ENCODE data around the gene CDYL2.

CDYL2 gene

GRCh38 chr16:80850757-80851156 lies 46.4 kb upstream of the CDYL2 start:
- Histone ChIP-seq H3F3A (ENCODE audit: control insufficient read depth, insufficient read depth) (no peaks in the 10 kb centered on the region), H3K79me2 (ENCODE audit: control insufficient read depth, low read length) (no peaks in the 10 kb centered on the region), H4K20me1 (ENCODE audit: control insufficient read depth, insufficient read depth, low read depth, low read length) (no peaks in the 10 kb centered on the region), H3K4me3 (ENCODE audit: low read length) (no peak overlapping the region), H3K9me2 (replicated peaks; ENCODE audit: control insufficient read depth, low read length) (no peaks in the 10 kb centered on the region), H3K27me3 (ENCODE audit: control insufficient read depth, low read length) (no peaks in the 10 kb centered on the region), H3K36me3 (ENCODE audit: control insufficient read depth, low read length) (no peaks in the 10 kb centered on the region), H3K4me2 (ENCODE audit: low read length) (no peak overlapping the region), H3K27ac (ENCODE audit: low read depth, low read length) (no peak overlapping the region), H3K4me1 (ENCODE audit: control insufficient read depth, low read length) (no peaks in the 10 kb centered on the region), H3K9me3 (ENCODE audit: control insufficient read depth, insufficient read depth, low read length) (no peaks in the 10 kb centered on the region)
- TF ChIP-seq CTCF (IDR thresholded peaks at IDR 0.05; ENCODE audit: low read depth, low read length, poor library complexity, severe bottlenecking) = no peak
- TF ChIP-seq EZH2phosphoT487 (IDR thresholded peaks at IDR 0.05; ENCODE audit: borderline replicate concordance, low read length) = no peak

GRCh38 chr16:80848862-80849261 lies 44.5 kb upstream of the CDYL2 start:
- no peaks in the 10 kb centered on the region for H4K20me1 ChIP-seq (ENCODE audit: control insufficient read depth, insufficient read depth, low read depth, low read length)
- H3K4me2 ChIP-seq (ENCODE audit: low read length) = no peak overlapping the region
- no peaks in the 10 kb centered on the region for H3K9me2 ChIP-seq (replicated peaks; ENCODE audit: control insufficient read depth, low read length)

GRCh38 chr16:80846680-80847079 lies 42.3 kb upstream of the CDYL2 start:
- H3K36me3 ChIP-seq (ENCODE audit: control insufficient read depth, low read length) = no peaks in the 10 kb centered on the region
- H3K79me2 ChIP-seq (ENCODE audit: control insufficient read depth, low read length) = no peaks in the 10 kb centered on the region
- no peak overlapping the region for H3K4me2 ChIP-seq (ENCODE audit: low read length)
- H4K20me1 ChIP-seq (ENCODE audit: control insufficient read depth, insufficient read depth, low read depth, low read length) = no peaks in the 10 kb centered on the region
- H3K4me3 ChIP-seq (ENCODE audit: low read length) = no peak overlapping the region
- TF ChIP-seq EZH2phosphoT487 (IDR thresholded peaks at IDR 0.05; ENCODE audit: borderline replicate concordance, low read length) = no peak
- TF ChIP-seq CTCF (IDR thresholded peaks at IDR 0.05; ENCODE audit: low read depth, low read length, poor library complexity, severe bottlenecking) = no peak
- no peaks in the 10 kb centered on the region for H3K4me1 ChIP-seq (ENCODE audit: control insufficient read depth, low read length)
- H3K27me3 ChIP-seq (ENCODE audit: control insufficient read depth, low read length) = no peaks in the 10 kb centered on the region
- H3K9me2 ChIP-seq (replicated peaks; ENCODE audit: control insufficient read depth, low read length) = no peaks in the 10 kb centered on the region
- H3F3A ChIP-seq (ENCODE audit: control insufficient read depth, insufficient read depth) = no peaks in the 10 kb centered on the region
- no peak overlapping the region for H3K27ac ChIP-seq (ENCODE audit: low read depth, low read length)
- no peaks in the 10 kb centered on the region for H3K9me3 ChIP-seq (ENCODE audit: control insufficient read depth, insufficient read depth, low read length)

More at GRCh38 chr16:80848862-80849261, 44.5 kb upstream of the CDYL2 start:
- TF ChIP-seq EZH2phosphoT487 (IDR thresholded peaks at IDR 0.05; ENCODE audit: borderline replicate concordance, low read length) (no peak), CTCF (IDR thresholded peaks at IDR 0.05; ENCODE audit: low read depth, low read length, poor library complexity, severe bottlenecking) (no peak)
- Histone ChIP-seq H3K9me3 (ENCODE audit: control insufficient read depth, insufficient read depth, low read length) (no peaks in the 10 kb centered on the region), H3K4me1 (ENCODE audit: control insufficient read depth, low read length) (no peaks in the 10 kb centered on the region), H3F3A (ENCODE audit: control insufficient read depth, insufficient read depth) (no peaks in the 10 kb centered on the region), H3K27me3 (ENCODE audit: control insufficient read depth, low read length) (no peaks in the 10 kb centered on the region), H3K79me2 (ENCODE audit: control insufficient read depth, low read length) (no peaks in the 10 kb centered on the region), H3K27ac (ENCODE audit: low read depth, low read length) (no peak overlapping the region), H3K36me3 (ENCODE audit: control insufficient read depth, low read length) (no peaks in the 10 kb centered on the region), H3K4me3 (ENCODE audit: low read length) (no peak overlapping the region)

GRCh38 chr16:80846275-80846674 lies 41.9 kb upstream of the CDYL2 start:
- Histone ChIP-seq H3K36me3 (ENCODE audit: control insufficient read depth, low read length) (no peaks in the 10 kb centered on the region), H3K4me2 (ENCODE audit: low read length) (no peak overlapping the region), H3K27ac (ENCODE audit: low read depth, low read length) (no peak overlapping the region), H3K79me2 (ENCODE audit: control insufficient read depth, low read length) (no peaks in the 10 kb centered on the region), H3F3A (ENCODE audit: control insufficient read depth, insufficient read depth) (no peaks in the 10 kb centered on the region), H3K9me2 (replicated peaks; ENCODE audit: control insufficient read depth, low read length) (no peaks in the 10 kb centered on the region), H3K27me3 (ENCODE audit: control insufficient read depth, low read length) (no peaks in the 10 kb centered on the region), H3K4me3 (ENCODE audit: low read length) (no peak overlapping the region), H3K4me1 (ENCODE audit: control insufficient read depth, low read length) (no peaks in the 10 kb centered on the region), H3K9me3 (ENCODE audit: control insufficient read depth, insufficient read depth, low read length) (no peaks in the 10 kb centered on the region), H4K20me1 (ENCODE audit: control insufficient read depth, insufficient read depth, low read depth, low read length) (no peaks in the 10 kb centered on the region)
- TF ChIP-seq EZH2phosphoT487 (IDR thresholded peaks at IDR 0.05; ENCODE audit: borderline replicate concordance, low read length) = no peak

Data from DOHH2 (cell line).